PC-9 (cell line): ENCODE data around the gene DNASE1L2. TPM values are rescaled to one million over a fixed set of nuclear protein-coding genes. Genes with fewer than 3 reads are reported as not detected.

Source experiments
- BruUV-seq: library from RNA; stranded (reverse); fragments of 400-500 nt; replicated peaks from 2 replicates; lab custom pipeline; 2021; lab: Mats Ljungman, UMichigan
- CTCF ChIA-PET: fragments of 300-600 bp; sonication (Branson Sonifier 250); formaldehyde crosslinking; loops from one replicate; lab custom pipeline; 2022; ENCODE audit warnings: antibody characterized with exemption; lab: Charles Lee
- POLR2A ChIA-PET: fragments of 300-600 bp; sonication (Branson Sonifier 250); formaldehyde crosslinking; loops from one replicate; lab custom pipeline; 2022; ENCODE audit warnings: antibody characterized with exemption; ENCODE audit not compliant: unreplicated experiment; lab: Charles Lee
- DNase-seq, 2 experiments: peaks; one replicate each; pipeline versions ENCODE4 v3.0.0 to v3.0.0-alpha.2; 2015 to 2022; ENCODE audit warnings: mixed read lengths in 1 of 2
- H2AFZ ChIP-seq: fragments of 200-600 bp; sonication (generic); 2 replicates; pipeline ENCODE4 v1.8.1; 2017; ENCODE audit warnings: antibody characterized with exemption
- H3F3A ChIP-seq: fragments of 200-600 bp; sonication (generic); 2 replicates; pipeline ENCODE4 v1.8.1; 2017; ENCODE audit warnings: antibody characterized with exemption, mild to moderate bottlenecking, low read depth; ENCODE audit not compliant: insufficient read depth
- H3K27ac ChIP-seq: fragments of 200-600 bp; sonication (generic); 2 replicates; pipeline ENCODE4 v1.6.1; 2016; ENCODE audit warnings: mixed run types
- H3K27me3 ChIP-seq: fragments of 200-600 bp; sonication (generic); 2 replicates; pipeline ENCODE4 v1.6.1; 2016; ENCODE audit warnings: low read depth, mixed run types; ENCODE audit not compliant: insufficient read depth
- H3K36me3 ChIP-seq: fragments of 200-600 bp; sonication (generic); 2 replicates; pipeline ENCODE4 v1.6.1; 2016; ENCODE audit warnings: low read depth, mixed run types
- H3K4me1 ChIP-seq: fragments of 200-600 bp; sonication (generic); replicated peaks from 2 replicates; pipeline ENCODE4 v1.6.1; 2016; ENCODE audit warnings: mixed run types; ENCODE audit not compliant: insufficient read depth
- H3K4me2 ChIP-seq: fragments of 200-600 bp; sonication (generic); 2 replicates; pipeline ENCODE4 v1.6.1; 2017; ENCODE audit warnings: mixed run types
- H3K4me3 ChIP-seq: fragments of 200-600 bp; sonication (generic); 2 replicates; pipeline ENCODE4 v1.6.1; 2016; ENCODE audit warnings: mixed run types
- H3K79me2 ChIP-seq: fragments of 200-600 bp; sonication (generic); 2 replicates; pipeline ENCODE4 v1.6.1; 2017; ENCODE audit warnings: low read depth, mixed run types
- H3K9me2 ChIP-seq: fragments of 200-600 bp; sonication (generic); 2 replicates; pipeline ENCODE4 v1.8.1; 2017; ENCODE audit warnings: mild to moderate bottlenecking; ENCODE audit not compliant: insufficient read depth
- H3K9me3 ChIP-seq: fragments of 200-600 bp; sonication (generic); 2 replicates; pipeline ENCODE4 v1.8.1; 2016; ENCODE audit warnings: low read depth; ENCODE audit not compliant: insufficient read depth
- H4K20me1 ChIP-seq: fragments of 200-600 bp; sonication (generic); 2 replicates; pipeline ENCODE4 v1.8.1; 2017; ENCODE audit not compliant: insufficient read depth
- CTCF ChIP-seq: fragments of 200-600 bp; sonication (generic); conservative IDR thresholded peaks from 2 replicates; pipeline ENCODE4 v1.6.1; 2017; ENCODE audit warnings: mixed run types, antibody characterized with exemption, mild to moderate bottlenecking, moderate library complexity
- EZH2 ChIP-seq: fragments of 200-600 bp; sonication (generic); IDR thresholded peaks from 2 replicates; pipeline ENCODE4 v1.8.0; 2017; ENCODE audit warnings: antibody characterized with exemption, low read depth
- intact Hi-C: fragments of 100-400 bp; cut with micrococcal nuclease; formaldehyde crosslinking; loops from one replicate; pipeline ENCODE4 v1.10.0; 2022; ENCODE audit not compliant: unreplicated experiment
- total RNA-seq: library from RNA; stranded (reverse); gene quantifications from 2 replicates; pipeline ENCODE4 v1.2.3, GENCODE V29; 2021

The DNASE1L2 gene
- total RNA-seq, 1 experiment from 2014 or later = 7.3 TPM

GRCh38 chr16:2235234-2235651 lies 1.0 kb upstream of the DNASE1L2 start:
- no peaks in the 10 kb centered on the region for H3K4me1 ChIP-seq
- H3K27me3 ChIP-seq = no peaks in the 10 kb centered on the region
- peaks cover 22% of the 10 kb centered on the region for H4K20me1 ChIP-seq
- CTCF ChIA-PET = no interaction called here
- no peak for DNase-seq
- peaks cover 21% of the 10 kb centered on the region; the same call in 1 of the 2 replicates for H3F3A ChIP-seq
- H3K9me2 ChIP-seq = no peaks in the 10 kb centered on the region
- H3K9me3 ChIP-seq = no peaks in the 10 kb centered on the region
- H3K4me3 ChIP-seq = no peak overlapping the region
- no peak overlapping the region for H3K27ac ChIP-seq
- H3K36me3 ChIP-seq = no peaks in the 10 kb centered on the region
- BruUV-seq = no TSS peak
- no peak overlapping the region for H3K4me2 ChIP-seq
- intact Hi-C loops = no loop called here
- POLR2A ChIA-PET = no interaction called here
- H3K79me2 ChIP-seq = no peaks in the 10 kb centered on the region
- TF ChIP-seq CTCF = no peak
- no peak for TF ChIP-seq EZH2
- no peak overlapping the region for H2AFZ ChIP-seq

GRCh38 chr16:2235695-2236336 lies 428 bp upstream of the DNASE1L2 start:
- no peak overlapping the region for H3K4me2 ChIP-seq
- no peak overlapping the region for H2AFZ ChIP-seq
- CTCF ChIA-PET = no interaction called here
- H3K27me3 ChIP-seq = no peaks in the 10 kb centered on the region
- H3K4me3 ChIP-seq = no peak overlapping the region
- intact Hi-C loops = no loop called here
- no peaks in the 10 kb centered on the region for H3K9me2 ChIP-seq
- no peaks in the 10 kb centered on the region for H3K79me2 ChIP-seq
- H3K4me1 ChIP-seq = no peaks in the 10 kb centered on the region
- no peaks in the 10 kb centered on the region for H3K36me3 ChIP-seq
- peaks cover 18% of the 10 kb centered on the region for H4K20me1 ChIP-seq
- H3K27ac ChIP-seq = no peak overlapping the region
- no peaks in the 10 kb centered on the region for H3K9me3 ChIP-seq
- BruUV-seq = no TSS peak
- peaks cover 27% of the 10 kb centered on the region for H3F3A ChIP-seq
- TF ChIP-seq CTCF (no peak), EZH2 (no peak)
- DNase-seq = no peak
- POLR2A ChIA-PET = no interaction called here

DNA sequence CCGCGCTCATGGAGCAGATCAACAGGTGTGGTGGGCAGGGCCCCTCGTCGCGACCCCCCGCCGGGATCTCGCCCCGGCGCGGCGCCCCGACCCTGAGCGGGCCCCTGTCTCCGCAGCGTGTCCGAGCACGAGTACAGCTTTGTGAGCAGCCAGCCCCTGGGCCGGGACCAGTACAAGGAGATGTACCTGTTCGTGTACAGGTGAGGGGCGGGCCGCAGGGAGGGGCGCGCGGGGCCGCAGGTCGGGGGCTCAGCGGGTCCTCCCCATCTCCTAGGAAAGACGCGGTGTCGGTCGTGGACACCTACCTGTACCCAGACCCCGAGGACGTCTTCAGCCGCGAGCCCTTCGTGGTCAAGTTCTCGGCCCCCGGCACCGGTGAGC lies 848 bp downstream of the DNASE1L2 start:
- H3K36me3 ChIP-seq = no peaks in the 10 kb centered on the region; the same call in 1 of the 2 replicates
- no peak overlapping the region for H3K4me3 ChIP-seq
- H3K27me3 ChIP-seq = no peaks in the 10 kb centered on the region
- no TSS peak for BruUV-seq
- peaks cover 17% of the 10 kb centered on the region; the same call in 1 of the 2 replicates for H4K20me1 ChIP-seq
- TF ChIP-seq CTCF (no peak), EZH2 (no peak)
- POLR2A ChIA-PET = no interaction called here
- H3K9me3 ChIP-seq = no peaks in the 10 kb centered on the region
- H3K4me2 ChIP-seq = no peak overlapping the region
- no peak for DNase-seq
- no peaks in the 10 kb centered on the region for H3K9me2 ChIP-seq
- H3K27ac ChIP-seq = no peak overlapping the region
- intact Hi-C loops = no loop called here
- no peaks in the 10 kb centered on the region for H3K79me2 ChIP-seq
- peaks cover 32% of the 10 kb centered on the region for H3F3A ChIP-seq
- H2AFZ ChIP-seq = no peak overlapping the region
- no peaks in the 10 kb centered on the region for H3K4me1 ChIP-seq
- CTCF ChIA-PET = no interaction called here
